Esophagus mucosa (tissue), 1 donor: ENCODE measurements around the gene SATL1. TPM values are rescaled to one million over a fixed set of nuclear protein-coding genes. Genes with fewer than 3 reads are reported as not detected.
"Not testable (repeated sequence)": the region's sequence is repeated elsewhere in the genome, so short reads cannot be mapped to it uniquely, and the experiment has no call there.

Source experiments
- ATAC-seq: fragments of 200-7000 bp; cut with Tn5 transposase; one replicate; pipeline ENCODE4 v1.9.1; 2020
- total RNA-seq: library from RNA; stranded (reverse); gene quantifications from one replicate; pipeline ENCODE4 v1.2.4, GENCODE V29; 2023
- donor health status: DM: yes; HTN: yes; CAD: no.

Gene SATL1, protein sequence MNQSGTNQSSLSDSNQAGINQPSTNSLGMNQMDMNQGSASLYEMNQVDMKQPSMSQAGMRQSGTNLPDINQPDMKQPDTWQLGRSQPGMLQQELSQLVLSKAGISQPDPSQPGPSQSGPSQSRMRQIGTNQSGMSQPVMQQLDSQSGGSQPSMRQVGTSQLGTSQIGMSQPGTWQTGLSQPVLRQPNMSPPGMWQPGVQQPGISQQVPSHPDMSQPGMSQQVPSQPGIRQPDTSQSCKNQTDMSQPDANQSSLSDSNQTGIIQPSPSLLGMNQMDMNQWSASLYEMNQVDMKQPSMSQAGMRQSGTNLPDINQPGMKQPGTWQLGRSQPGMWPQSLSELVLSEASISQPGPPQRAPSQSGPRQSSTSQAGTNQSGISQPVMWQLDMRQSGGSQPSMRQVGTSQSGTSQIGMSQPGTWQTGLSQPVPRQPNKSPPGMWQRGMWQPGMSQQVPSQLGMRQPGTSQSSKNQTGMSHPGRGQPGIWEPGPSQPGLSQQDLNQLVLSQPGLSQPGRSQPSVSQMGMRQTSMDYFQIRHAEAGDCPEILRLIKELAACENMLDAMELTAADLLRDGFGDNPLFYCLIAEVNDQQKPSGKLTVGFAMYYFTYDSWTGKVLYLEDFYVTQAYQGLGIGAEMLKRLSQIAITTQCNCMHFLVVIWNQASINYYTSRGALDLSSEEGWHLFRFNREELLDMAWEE
- total RNA-seq: not detected

DNA sequence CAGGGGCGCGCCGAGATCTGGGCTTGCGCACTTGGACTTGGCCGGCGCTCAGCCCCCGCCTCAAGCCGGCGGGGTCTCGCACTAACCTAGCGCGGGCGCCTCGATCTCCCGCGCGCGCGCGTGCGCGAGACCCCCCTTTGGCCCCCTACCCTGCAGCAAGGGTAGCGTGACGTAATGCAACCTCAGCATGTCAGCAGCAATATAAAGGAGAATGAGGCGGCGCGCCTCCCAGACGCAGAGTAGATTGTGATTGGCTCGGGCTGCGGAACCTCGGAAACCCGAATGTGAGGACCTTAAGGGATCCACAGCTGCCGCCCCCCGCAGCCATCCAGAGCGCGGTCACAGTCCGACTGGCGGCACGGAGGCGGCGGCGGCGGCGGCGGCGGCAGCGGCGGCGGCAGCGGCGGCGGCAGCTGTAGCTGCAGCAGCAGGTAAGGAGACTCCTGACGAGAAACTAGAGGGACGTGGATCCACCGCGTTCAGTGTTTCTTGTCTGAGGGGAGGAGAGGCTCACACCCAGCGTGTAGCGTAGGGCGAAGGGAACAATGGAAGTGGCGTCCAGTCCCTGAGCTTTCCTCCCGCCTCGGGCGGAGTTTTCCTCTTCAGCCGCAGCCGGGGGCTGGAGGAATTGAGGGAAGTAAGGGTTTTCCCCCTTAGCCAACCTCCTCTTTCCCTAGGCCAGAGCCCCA lies at the start of gene SATL1, which contains the start of gene ZNF711:
Gene SATL1 (minus strand): TSS at position 19 of the 689 bp plus-strand sequence. CDS start 134,811 bp downstream, outside the sequence.
Gene ZNF711 (plus strand): TSS at position 231 of the 689 bp plus-strand sequence. CDS start 3,582 bp downstream, outside the sequence.
- ATAC-seq: peak; percentile 57

DNA sequence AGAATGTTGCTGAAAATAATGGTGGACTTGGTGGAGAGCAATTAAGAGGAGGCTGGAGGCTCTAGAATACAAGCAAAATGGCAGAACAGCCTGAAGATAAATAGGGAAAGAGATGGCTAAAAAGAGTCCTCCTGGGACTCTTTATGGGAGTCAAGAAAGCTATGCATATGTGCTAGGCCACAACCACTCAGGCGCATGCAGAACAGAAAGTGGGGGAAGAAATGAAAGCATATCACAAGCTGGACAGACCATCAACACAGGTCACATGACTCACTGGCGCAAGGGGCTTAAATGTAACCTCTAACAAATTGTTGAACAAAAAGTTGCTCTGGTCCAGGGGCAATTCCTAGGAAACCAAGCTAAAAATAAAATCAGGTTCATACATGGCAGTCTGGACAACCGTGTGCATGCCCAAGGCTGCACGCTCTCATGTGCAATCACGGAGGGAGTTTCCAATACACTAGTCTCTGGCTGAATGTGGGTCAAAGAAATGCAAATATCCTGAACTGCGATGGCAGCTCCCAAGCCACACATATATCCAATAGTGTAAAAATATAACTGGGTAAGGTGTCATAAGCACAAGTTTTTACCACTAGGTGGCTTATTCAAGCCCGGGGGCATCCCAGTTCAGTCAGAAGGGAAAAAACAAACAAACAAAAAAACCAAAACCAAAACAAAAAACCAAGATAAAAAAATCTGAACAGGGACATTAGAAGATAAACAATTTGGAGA lies 45.6 kb upstream of the SATL1 start:
- no peak for ATAC-seq

DNA sequence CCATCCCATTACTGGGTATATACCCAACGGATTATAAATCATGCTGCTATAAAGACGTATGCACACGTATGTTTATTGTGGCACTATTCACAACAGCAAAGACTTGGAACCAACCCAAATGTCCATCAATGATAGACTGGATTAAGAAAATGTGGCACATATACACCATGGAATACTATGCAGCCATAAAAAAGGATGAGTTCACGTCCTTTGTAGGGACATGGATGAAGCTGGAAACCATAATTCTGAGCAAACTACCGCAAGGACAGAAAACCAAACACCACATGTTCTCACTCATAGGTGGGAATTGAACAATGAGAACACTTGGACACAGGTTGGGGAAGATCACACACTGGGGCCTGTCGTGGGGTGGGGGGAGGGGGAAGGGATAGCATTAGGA lies 41.7 kb upstream of the SATL1 start:
- ATAC-seq: not testable (repeated sequence)

DNA sequence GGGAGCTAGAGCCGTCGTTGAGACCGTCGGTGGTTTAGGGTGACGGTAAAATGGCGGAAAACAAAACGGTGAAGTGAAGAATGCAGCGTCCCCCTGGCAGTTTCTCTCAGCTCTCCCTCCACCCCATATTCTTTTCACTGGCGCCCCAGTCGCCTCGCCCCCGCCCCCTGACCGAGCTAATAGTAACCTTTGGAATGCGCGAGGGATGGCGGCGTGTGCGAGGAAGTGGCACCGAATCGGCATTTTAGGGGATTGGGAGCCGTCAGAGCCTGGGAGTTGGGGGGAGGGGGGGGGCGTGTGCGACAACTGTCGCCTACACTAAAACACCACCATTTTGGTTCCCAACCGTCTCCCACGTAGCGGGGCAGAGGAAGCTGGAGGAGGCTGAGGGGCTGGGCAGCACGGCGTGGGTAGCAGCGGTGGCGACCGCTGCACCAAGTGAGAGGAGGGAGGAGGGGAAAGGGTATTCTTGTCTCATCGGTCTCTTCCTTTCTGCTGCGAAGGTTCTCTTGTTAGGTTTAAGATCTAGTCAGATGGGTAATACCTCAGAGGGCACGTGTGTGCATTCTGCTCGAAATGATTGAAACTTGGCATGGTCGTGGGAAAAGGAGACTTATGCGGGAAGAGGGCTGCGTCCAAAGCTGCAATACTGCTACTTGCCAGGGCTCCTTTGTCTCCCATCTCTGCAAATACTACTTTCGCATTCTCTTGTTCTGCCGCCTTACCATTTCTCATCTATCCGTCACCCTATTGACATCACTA lies 1.1 kb upstream of the SATL1 start:
- peak; percentile 33 for ATAC-seq

DNA sequence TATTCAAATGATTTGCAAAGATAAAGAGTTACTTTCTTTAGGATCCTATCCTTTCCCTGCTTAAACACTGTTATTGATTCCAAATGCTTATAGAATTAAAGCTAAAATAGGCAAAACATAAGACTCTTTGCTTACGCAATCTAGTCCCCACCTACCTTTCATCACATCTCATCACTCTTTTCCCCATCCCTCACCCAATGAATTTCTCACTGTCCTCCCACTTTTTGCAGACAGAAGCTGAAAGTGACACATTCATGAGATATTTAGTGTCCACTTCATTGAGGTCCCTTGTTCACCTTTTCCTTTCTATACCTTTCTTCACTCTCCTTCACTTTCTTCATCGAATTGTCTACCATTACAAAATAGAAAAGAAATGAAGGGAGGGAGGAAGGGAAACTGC lies 424 bp downstream of the SATL1 start:
- no peak for ATAC-seq

DNA sequence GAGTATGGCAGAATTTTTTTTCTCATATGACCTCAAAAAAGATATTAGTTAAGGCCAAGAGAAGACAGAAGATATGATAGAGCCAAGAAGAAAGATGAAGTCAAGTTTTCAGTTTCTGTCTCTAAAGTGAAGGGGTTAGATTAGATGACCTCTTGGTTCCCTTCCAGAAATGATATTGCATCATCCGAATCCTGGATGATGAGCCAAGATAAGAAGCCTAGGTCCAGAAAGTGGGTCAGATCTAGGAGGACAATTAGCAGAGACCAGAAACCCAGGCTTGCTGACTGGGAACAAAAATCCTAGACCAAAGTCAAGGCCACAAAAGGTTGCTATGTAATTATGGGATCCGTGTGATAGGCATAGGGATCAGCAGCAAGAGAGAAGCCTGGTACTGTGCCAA lies 20.2 kb downstream of the SATL1 start:
- no peak for ATAC-seq

DNA sequence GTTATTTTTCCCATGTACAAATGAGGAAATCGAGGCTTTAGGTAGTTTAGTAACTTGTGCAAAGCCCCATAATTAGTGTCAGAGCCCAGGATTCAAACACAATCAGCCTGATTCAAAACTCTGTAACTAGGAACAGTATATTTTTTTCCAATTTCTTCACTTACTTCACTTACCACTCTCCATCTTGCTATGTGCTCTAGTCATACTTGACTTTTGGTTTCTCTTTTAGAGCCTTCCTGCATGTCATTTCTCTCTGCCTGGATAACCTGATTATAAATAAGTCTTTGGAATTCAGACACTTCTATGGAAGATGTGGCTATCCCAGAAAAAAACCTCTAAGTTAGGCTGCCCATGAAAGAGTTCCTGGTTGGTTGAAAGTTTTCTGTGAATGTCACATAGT lies 22.2 kb downstream of the SATL1 start:
- ATAC-seq: no peak

DNA sequence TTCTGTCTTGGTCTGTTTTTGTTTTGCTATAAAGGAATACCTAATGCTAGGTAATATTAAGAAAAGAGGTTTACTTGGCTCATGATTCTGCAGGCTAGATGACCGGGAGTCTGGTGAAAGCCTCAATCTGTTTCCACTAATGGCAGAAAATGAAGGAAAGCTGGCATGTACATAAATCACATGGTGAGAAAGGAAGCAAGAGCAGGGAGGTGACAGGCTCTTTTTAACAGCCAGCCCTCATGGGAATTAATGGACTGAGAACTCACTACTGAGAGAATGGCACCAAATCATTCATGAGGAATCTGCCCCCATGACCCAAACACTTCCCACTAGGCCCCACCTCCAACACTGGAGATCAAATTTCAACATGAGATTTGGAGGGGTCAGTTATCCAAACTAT lies 27.6 kb downstream of the SATL1 start:
- ATAC-seq: no peak

DNA sequence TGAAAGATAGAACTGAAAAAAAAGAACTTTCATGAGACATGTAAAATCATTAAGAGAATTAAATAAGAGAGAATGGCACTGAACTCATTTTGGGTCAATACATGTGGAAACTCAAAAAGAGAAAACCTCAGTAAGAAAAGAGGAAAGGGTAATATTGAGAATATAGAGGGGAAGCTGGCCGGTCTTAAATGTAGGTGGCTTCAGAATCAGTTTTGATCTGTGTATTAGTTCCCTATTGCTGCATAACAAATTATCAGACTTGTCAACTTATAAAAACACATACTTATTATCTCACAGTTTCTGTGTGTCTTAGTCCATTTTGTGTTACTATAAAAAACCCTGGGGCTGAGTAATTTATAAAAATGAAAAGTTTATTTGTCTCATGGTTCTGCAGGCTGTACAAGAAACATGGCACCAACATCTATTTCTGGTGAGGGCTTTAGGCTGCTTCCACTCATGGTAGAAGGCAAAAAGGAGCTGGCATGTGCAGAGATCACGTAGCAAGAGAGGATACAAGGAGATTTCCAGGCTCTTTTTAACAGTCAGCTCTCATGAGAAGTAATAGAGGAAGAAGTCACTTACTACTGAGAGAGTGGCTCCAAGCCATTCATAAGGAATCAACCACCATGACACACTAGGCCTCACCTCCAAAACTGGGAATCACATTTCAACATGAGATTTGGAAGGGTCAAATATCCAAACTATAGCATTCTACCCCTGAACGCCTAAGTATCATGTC lies 29.6 kb downstream of the SATL1 start:
- no peak for ATAC-seq

DNA sequence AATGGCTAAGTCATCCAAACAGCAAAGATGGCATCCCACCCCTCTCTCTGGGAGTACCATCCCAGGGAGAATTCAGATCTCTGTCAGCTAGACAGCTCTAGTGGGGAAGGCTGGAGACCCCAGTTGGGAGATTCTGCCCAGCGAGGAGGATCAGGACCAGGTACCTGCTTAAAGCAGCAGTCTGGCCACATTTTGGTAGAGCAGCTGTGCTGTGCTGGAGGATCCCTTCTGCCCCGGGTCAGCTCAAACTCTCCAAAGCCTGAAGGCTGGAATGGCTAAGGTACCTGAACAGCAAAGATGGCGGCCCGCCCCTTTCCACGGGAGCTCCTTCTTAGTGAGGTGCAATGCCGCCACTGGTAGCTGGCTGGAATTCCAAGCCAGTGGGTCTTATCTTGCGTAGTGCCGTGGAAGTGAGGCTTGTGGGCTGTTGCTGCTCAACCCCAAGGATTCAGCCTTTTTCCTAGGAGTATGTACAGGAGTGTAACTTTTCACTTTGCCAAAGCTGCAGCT lies 40.1 kb downstream of the SATL1 start:
- ATAC-seq: no peak

DNA sequence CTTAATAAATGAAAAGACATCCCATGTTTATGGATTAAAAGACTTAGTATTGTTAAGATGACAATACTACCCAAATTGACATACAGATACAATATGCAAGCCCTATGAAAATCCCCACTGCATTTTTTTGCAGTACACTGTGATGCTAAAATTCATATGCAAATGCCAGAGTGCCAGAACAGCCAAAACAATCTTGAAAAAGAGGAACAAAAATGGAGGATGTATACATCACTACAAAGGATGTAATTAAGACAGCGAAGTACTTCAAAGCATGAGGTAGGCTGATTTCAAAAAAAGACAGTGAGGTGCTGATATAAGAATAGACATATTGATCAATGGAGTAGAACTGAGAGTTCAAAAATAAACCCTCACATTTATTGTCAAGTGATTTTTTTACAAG lies 47.3 kb downstream of the SATL1 start:
- no peak for ATAC-seq

DNA sequence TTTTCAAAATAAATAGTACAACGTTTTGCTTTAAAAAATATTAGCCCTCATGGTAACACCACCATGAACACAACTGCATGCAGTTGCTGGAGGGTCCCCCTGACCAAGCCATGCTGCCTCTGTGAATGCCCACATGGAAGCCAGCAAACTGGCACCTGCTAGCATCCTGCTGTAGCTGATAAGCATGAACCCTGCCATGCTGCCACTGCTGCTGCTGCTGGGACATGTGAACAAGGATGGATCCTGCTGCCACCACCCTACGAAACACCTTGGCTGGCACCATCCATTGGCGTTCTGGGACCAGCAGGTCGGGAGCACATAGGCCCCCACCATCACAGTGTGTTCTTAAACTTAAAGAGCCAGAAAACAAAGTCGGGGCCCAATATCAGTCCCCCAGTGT lies 83.9 kb downstream of the SATL1 start:
- ATAC-seq: no peak

DNA sequence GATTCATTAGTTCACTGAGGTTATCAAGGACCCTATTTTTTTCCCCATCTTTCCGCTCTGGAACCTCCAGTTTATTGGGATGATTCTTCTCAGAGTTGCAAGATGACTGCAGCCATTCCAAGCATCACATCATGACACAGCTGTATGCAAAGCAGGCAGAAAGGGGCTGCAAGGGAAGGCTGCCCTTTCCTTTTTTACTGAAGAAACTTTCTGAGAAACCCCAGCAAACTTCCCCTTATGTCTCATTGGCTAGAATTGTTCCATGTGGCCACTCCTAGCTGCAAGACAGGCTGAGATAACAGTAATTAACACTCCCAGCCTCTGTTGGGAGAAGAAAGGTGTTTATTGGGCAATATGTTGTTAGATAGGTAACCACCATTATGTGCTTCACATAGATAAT lies 102.6 kb downstream of the SATL1 start:
- no peak for ATAC-seq

DNA sequence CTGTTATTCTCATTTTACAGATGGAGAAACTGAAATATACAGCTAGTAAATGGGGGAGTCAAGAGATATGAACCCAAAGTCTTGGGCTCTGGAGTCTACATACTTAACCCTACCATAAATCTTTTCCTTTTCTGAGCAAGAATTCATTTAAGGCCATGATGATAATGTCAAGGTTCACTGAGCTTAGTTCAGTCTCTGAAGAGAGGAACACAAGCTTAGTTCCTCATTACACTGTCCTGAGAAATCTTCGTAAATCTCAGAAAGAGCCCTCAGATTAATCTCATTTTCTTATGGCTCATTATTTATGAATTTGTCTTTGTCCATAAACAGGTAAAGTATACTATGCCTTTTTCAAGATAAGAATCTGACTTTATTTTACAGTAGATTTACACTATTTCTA lies 104.2 kb downstream of the SATL1 start:
- ATAC-seq: no peak

DNA sequence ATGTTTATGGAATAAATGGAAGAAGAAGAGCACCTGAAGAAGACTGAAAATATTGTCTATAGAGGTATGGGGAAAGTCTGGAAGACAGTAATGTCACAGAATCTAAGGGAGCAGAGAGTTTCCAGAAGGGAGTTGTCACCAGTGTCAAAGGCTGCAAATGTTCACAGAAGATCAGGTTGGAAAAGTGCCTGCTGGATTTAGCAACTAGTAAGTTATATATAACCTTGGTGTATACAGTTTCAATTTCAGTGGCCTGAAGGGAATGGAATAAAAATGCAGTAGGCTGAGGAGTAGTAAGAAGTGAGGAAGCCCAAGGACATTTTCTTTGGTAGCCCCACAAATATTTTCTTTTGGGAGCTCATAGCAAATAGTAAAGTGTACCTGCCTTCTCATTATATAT lies 107.2 kb downstream of the SATL1 start:
- ATAC-seq: no peak

DNA sequence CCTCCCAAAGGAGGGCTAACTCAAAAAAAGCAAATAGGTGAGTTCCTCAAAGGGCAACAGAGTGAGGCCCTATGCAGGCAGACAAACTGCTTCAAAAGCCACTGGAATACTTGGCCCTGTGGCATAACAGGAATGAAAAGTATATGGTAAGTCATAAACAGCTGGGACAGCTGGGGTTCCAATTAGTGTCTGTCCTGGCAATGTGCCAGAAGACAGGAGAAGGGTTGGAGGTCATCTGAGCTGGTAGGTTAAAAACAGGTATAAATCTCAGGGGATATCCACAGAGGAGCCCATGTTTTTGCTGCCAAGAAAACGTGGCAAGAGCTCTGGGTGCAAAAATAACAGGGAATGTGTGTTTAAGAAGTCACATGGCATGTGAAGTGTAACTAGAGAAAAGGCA lies 128.3 kb downstream of the SATL1 start:
- no peak for ATAC-seq

DNA sequence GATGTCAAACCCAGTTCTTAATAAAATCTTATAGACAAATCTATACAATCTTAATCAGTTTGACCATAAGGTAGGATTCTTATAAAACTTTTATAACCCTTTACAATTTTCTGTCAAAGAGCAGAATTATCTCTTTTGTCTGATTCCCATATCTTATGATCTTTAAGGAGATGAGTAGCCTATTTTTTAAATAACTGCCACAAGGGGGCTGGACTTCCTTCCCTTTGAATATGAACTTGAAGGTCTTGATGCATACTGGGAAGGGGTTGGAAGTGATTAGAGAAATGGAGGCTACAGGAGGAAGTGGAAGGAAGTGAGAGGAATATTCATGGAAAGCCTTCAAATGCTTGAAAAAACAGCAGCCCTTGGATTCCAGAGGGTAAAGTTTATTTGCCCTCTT lies 128.8 kb downstream of the SATL1 start:
- no peak for ATAC-seq

DNA sequence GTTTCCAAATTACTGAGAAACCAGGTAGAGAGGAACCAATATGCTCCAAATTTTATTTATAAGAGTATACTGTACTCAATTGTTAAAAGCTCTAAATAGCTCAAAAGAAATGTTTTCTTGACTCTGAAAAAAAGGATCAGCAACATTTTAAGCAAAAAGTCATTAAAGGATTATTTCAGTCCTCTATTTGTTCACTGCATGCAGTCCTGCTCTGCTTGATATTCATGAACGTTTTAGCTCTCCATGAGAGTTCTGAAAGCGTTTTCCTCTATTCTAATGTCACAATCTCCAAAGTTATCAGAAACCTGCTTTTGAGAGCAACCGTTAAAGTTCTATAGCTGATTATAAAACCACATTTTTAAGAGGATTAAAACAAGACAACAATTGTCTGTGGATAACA lies 129.4 kb downstream of the SATL1 start:
- ATAC-seq: no peak

DNA sequence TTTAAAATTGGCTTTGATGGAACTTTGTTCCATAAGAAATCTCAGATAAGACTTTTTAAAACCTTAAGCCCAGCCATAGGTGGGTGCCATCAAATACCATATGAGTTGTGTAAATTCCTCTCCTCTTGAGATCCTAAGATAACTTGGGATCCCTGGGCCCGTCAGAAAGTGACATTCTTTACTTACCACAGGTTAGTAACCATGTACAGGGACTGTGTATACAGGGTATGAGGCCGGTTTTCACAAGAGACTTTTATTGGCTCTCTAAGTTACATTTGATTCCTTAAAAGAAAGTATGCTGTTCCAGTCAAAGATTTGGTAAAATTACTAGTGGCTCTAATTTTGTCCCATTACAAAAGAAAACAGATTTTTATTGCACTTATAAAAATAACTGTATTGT lies 129.8 kb downstream of the SATL1 start:
- ATAC-seq: no peak

DNA sequence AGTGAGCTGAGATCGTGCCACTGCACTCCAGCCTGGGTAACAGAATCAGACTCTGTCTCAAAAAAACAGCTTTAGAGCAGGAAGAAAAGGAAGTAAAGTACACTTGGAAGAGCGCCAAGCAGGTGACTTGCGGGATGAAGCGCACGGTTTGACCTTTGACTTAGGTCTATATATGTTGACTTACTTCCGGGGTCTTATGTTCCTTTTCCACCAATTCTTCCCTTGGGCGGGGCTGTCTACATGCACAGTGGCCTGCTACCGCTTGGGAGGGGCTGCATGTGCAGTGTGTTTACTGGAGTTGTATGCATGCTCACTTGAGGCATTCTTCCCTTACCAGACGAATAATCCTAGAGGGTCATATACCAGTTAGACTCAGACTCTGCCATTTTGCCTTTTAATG lies 131.3 kb downstream of the SATL1 start:
- no peak for ATAC-seq

DNA sequence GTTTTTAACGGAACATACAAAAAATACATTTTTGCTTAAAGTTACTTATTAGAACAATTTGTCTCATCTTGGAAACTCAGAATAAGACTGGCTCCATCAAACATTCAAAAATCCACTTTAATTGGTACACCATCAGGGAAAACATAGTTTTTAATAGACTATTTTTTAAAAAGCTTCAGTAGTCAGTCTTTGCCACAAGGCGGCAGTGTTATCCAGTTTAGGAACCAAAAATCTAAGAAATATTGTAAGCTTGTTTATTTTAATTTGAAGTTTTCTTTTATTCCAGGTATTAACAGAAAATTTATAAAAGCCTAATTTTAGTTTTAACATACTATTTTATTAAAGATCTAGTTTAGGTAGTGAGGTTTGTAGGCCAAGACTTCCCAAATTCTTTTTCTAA lies 132.2 kb downstream of the SATL1 start:
- no peak for ATAC-seq
